Trophoblast cell (in vitro differentiated cells and primary cell): ENCODE measurements around the gene SETD7.

ENCODE experiments used
- DNase-seq, 2 donors: peaks; one replicate each; pipeline ENCODE4 v3.0.0-alpha.2; 2016
- H2AFZ ChIP-seq: 2 replicates; pipeline ENCODE4 v1.6.1; 2013; ENCODE audit warnings: low read length, moderate library complexity, mild to moderate bottlenecking; ENCODE audit not compliant: insufficient read depth, poor library complexity
- H2AK5ac ChIP-seq: 2 replicates; pipeline ENCODE4 v1.6.1; 2013; ENCODE audit warnings: mild to moderate bottlenecking, low read length
- H2BK120ac ChIP-seq: 2 replicates; pipeline ENCODE4 v1.6.1; 2013; ENCODE audit warnings: low read length, mild to moderate bottlenecking, moderate library complexity; ENCODE audit not compliant: insufficient read depth, poor library complexity
- H2BK12ac ChIP-seq: 2 replicates; pipeline ENCODE4 v1.6.1; 2013; ENCODE audit warnings: mild to moderate bottlenecking, low read length, moderate library complexity
- H2BK5ac ChIP-seq: 2 replicates; pipeline ENCODE4 v1.6.1; 2013; ENCODE audit warnings: low read length, low read depth, moderate library complexity, mild to moderate bottlenecking; ENCODE audit not compliant: poor library complexity
- H3K14ac ChIP-seq: 2 replicates; pipeline ENCODE4 v1.6.1; 2013; ENCODE audit warnings: mild to moderate bottlenecking, low read length
- H3K18ac ChIP-seq: 2 replicates; pipeline ENCODE4 v1.6.1; 2013; ENCODE audit warnings: mild to moderate bottlenecking, low read length
- H3K23ac ChIP-seq: 2 replicates; pipeline ENCODE4 v1.6.1; 2013; ENCODE audit warnings: low read length
- H3K27ac ChIP-seq: 2 replicates; pipeline ENCODE4 v1.5.1; 2013; ENCODE audit warnings: low read depth, mild to moderate bottlenecking, inconsistent platforms, low read length, moderate library complexity
- H3K27me3 ChIP-seq: 2 replicates; pipeline ENCODE4 v1.6.1; 2013; ENCODE audit warnings: inconsistent platforms, mild to moderate bottlenecking, low read length, moderate library complexity; ENCODE audit not compliant: insufficient read depth
- H3K36me3 ChIP-seq, 2 experiments: 1 replicate in 1 of 2; 2 replicates in 1 of 2; pipeline ENCODE4 v1.6.1; 2013; ENCODE audit warnings: low read length in 2 of 2, mild to moderate bottlenecking in 2 of 2, moderate library complexity in 1 of 2; ENCODE audit not compliant: insufficient read depth in 2 of 2, control insufficient read depth in 1 of 2
- H3K4ac ChIP-seq: 2 replicates; pipeline ENCODE4 v1.6.1; 2013; ENCODE audit warnings: low read depth, mild to moderate bottlenecking, low read length, moderate library complexity
- H3K4me1 ChIP-seq, 2 experiments: 1 replicate in 1 of 2; 2 replicates in 1 of 2; pipeline ENCODE4 v1.6.1; 2013; ENCODE audit warnings: low read length in 2 of 2, mild to moderate bottlenecking in 2 of 2, moderate library complexity in 1 of 2; ENCODE audit not compliant: insufficient read depth in 2 of 2, control insufficient read depth in 1 of 2
- H3K4me2 ChIP-seq: 2 replicates; pipeline ENCODE4 v1.6.1; 2013; ENCODE audit warnings: inconsistent platforms, mild to moderate bottlenecking, low read length, moderate library complexity
- H3K4me3 ChIP-seq: 2 replicates; pipeline ENCODE4 v1.5.1; 2013; ENCODE audit warnings: mild to moderate bottlenecking, low read depth, low read length, inconsistent platforms
- H3K79me1 ChIP-seq: one replicate; pipeline ENCODE4 v1.6.1; 2013; ENCODE audit warnings: low read length
- H3K79me2 ChIP-seq: 2 replicates; pipeline ENCODE4 v1.6.1; 2013; ENCODE audit warnings: low read length, mild to moderate bottlenecking; ENCODE audit not compliant: control insufficient read depth, insufficient read depth, poor library complexity
- H3K9ac ChIP-seq: 2 replicates; pipeline ENCODE4 v1.6.1; 2013; ENCODE audit warnings: mild to moderate bottlenecking, low read length
- H3K9me3 ChIP-seq: 2 replicates; pipeline ENCODE4 v1.6.1; 2013; ENCODE audit warnings: low read depth, mild to moderate bottlenecking, control low read depth, inconsistent platforms, low read length; ENCODE audit not compliant: insufficient read depth
- H4K12ac ChIP-seq: 2 replicates; pipeline ENCODE4 v1.6.1; 2013; ENCODE audit warnings: low read depth, mild to moderate bottlenecking, low read length, moderate library complexity
- H4K8ac ChIP-seq: 2 replicates; pipeline ENCODE4 v1.6.1; 2013; ENCODE audit warnings: low read depth, mild to moderate bottlenecking, low read length, moderate library complexity
- H4K91ac ChIP-seq: one replicate; pipeline ENCODE4 v1.6.1; 2013; ENCODE audit warnings: low read depth, mild to moderate bottlenecking, low read length, moderate library complexity
- WGBS: extraction: QIAGEN DNeasy Blood & Tissue Kit; methylation state at CpG from one replicate; pipeline ENCODE4 v1.1.7; 2013; ENCODE audit warnings: missing lambda C conversion rate; ENCODE audit not compliant: insufficient read length, insufficient coverage; ENCODE audit errors: extremely low coverage; 5-methylcytosine and 5-hydroxymethylcytosine counted together

SETD7 gene

GRCh38 chr4:139540632-139541031 is 15.4 kb downstream of the SETD7 start:
- peaks cover 0 to 1% of the 10 kb centered on the region in 2 experiments for H3K4me1 ChIP-seq
- no peaks in the 10 kb centered on the region for H3K27me3 ChIP-seq
- no peak overlapping the region for H3K9ac ChIP-seq
- H3K23ac ChIP-seq, result no peak overlapping the region
- no peak overlapping the region for H3K18ac ChIP-seq
- H3K4me3 ChIP-seq, result no peak overlapping the region
- H2BK12ac ChIP-seq, result no peak overlapping the region
- DNase-seq, result no peak
- no peak overlapping the region for H2BK5ac ChIP-seq
- H2BK120ac ChIP-seq, result no peak overlapping the region
- H3K79me1 ChIP-seq, result no peaks in the 10 kb centered on the region
- no peak overlapping the region for H3K27ac ChIP-seq
- H3K14ac ChIP-seq, result no peak overlapping the region
- H4K91ac ChIP-seq, result no peak overlapping the region
- peaks cover 5 to 8% of the 10 kb centered on the region in 2 experiments for H3K36me3 ChIP-seq
- no peak overlapping the region for H2AFZ ChIP-seq
- no peaks in the 10 kb centered on the region for H3K9me3 ChIP-seq
- no peak overlapping the region for H2AK5ac ChIP-seq
- no peak overlapping the region for H4K12ac ChIP-seq
- no CpG with 5 or more reads among the region's 5 CpGs for WGBS
- H4K8ac ChIP-seq, result no peak overlapping the region
- no peaks in the 10 kb centered on the region for H3K79me2 ChIP-seq
- no peak overlapping the region for H3K4me2 ChIP-seq
- H3K4ac ChIP-seq, result no peak overlapping the region

GRCh38 chr4:139540161-139540560 is 15.9 kb downstream of the SETD7 start:
- Histone ChIP-seq H3K14ac (no peak overlapping the region), H3K4me1 (no peaks in the 10 kb centered on the region), H4K12ac (no peak overlapping the region), H2BK12ac (no peak overlapping the region), H2AK5ac (no peak overlapping the region), H3K79me2 (no peaks in the 10 kb centered on the region), H3K4me2 (no peak overlapping the region), H3K27ac (no peak overlapping the region), H2BK5ac (no peak overlapping the region), H4K8ac (no peak overlapping the region), H3K36me3 (peaks cover 4 to 7% of the 10 kb centered on the region in 2 experiments), H2AFZ (no peak overlapping the region), H3K9me3 (no peaks in the 10 kb centered on the region), H3K18ac (no peak overlapping the region), H3K9ac (no peak overlapping the region), H3K27me3 (no peaks in the 10 kb centered on the region), H4K91ac (no peak overlapping the region), H3K79me1 (no peaks in the 10 kb centered on the region), H2BK120ac (no peak overlapping the region), H3K4me3 (no peak overlapping the region), H3K4ac (no peak overlapping the region), H3K23ac (no peak overlapping the region)
- no CpG with 5 or more reads among the region's 2 CpGs for WGBS
- no peak for DNase-seq

- no peak overlapping the region for H4K12ac ChIP-seq
- H3K23ac ChIP-seq, result no peak overlapping the region
- no peak overlapping the region for H3K4ac ChIP-seq
- H3K4me1 ChIP-seq, result no peaks in the 10 kb centered on the region
- H3K79me1 ChIP-seq, result no peaks in the 10 kb centered on the region
- no peak overlapping the region for H2BK12ac ChIP-seq
- H3K27ac ChIP-seq, result no peak overlapping the region
- no peak overlapping the region for H3K14ac ChIP-seq
- no peak overlapping the region for H3K4me2 ChIP-seq
- no peak overlapping the region for H4K8ac ChIP-seq
- WGBS, result no CpG with 5 or more reads among the region's 7 CpGs
- peaks cover 2 to 5% of the 10 kb centered on the region in 2 experiments for H3K36me3 ChIP-seq
- H2AK5ac ChIP-seq, result no peak overlapping the region
- no peak overlapping the region for H3K4me3 ChIP-seq
- no peak overlapping the region for H2AFZ ChIP-seq
- H3K79me2 ChIP-seq, result no peaks in the 10 kb centered on the region
- no peaks in the 10 kb centered on the region for H3K27me3 ChIP-seq
- no peak for DNase-seq
- no peak overlapping the region for H2BK120ac ChIP-seq
- H4K91ac ChIP-seq, result no peak overlapping the region
- no peaks in the 10 kb centered on the region for H3K9me3 ChIP-seq
- no peak overlapping the region for H2BK5ac ChIP-seq
- no peak overlapping the region for H3K18ac ChIP-seq
- no peak overlapping the region for H3K9ac ChIP-seq
Observed at GRCh38 chr4:139537292-139537691, 18.7 kb downstream of the SETD7 start.

GRCh38 chr4:139535871-139536234 is 20.2 kb downstream of the SETD7 start:
- H3K18ac ChIP-seq, result no peak overlapping the region
- DNase-seq, result no peak
- H3K27me3 ChIP-seq, result no peaks in the 10 kb centered on the region
- H3K4ac ChIP-seq, result no peak overlapping the region
- H4K8ac ChIP-seq, result no peak overlapping the region
- H2BK120ac ChIP-seq, result no peak overlapping the region
- H3K9ac ChIP-seq, result no peak overlapping the region
- H2AFZ ChIP-seq, result no peak overlapping the region
- no peak overlapping the region for H3K4me2 ChIP-seq
- H3K36me3 ChIP-seq, result peaks cover 5 to 6% of the 10 kb centered on the region in 2 experiments
- H3K27ac ChIP-seq, result no peak overlapping the region
- H3K4me3 ChIP-seq, result no peak overlapping the region
- H4K12ac ChIP-seq, result no peak overlapping the region
- no peaks in the 10 kb centered on the region for H3K4me1 ChIP-seq
- no peak overlapping the region for H2BK12ac ChIP-seq
- H3K14ac ChIP-seq, result no peak overlapping the region
- H4K91ac ChIP-seq, result no peak overlapping the region
- H3K23ac ChIP-seq, result no peak overlapping the region
- no peak overlapping the region for H2BK5ac ChIP-seq
- no peaks in the 10 kb centered on the region for H3K9me3 ChIP-seq
- H3K79me2 ChIP-seq, result no peaks in the 10 kb centered on the region
- no peaks in the 10 kb centered on the region for H3K79me1 ChIP-seq
- WGBS, result no CpG with 5 or more reads among the region's 5 CpGs
- H2AK5ac ChIP-seq, result no peak overlapping the region
